ENCODE measurements around the gene ARMCX2.

GRCh38 chrX:101682723-101683122, 23.1 kb upstream of the ARMCX2 start:
- TF ChIP-seq CTCF (IDR thresholded peaks at IDR 0.05) = no peak
- TF ChIP-seq POLR2A (IDR thresholded peaks at IDR 0.05) = no peak
